GM12872 (cell line): ENCODE results near the gene SAG.

Source experiments
- CTCF ChIP-seq: IDR thresholded peaks from 3 replicates; pipeline ENCODE4 v1.5.1; 2011; ENCODE audit warnings: low read depth, mild to moderate bottlenecking, low read length, moderate library complexity; ENCODE audit not compliant: insufficient read depth

SAG gene

GRCh38 chr2:233342301-233342700, 34.7 kb downstream of the SAG start:
- no peak for TF ChIP-seq CTCF

GRCh38 chr2:233343171-233343705, 35.6 kb downstream of the SAG start:
- no peak for TF ChIP-seq CTCF

- TF ChIP-seq CTCF, result no peak
Measured at GRCh38 chr2:233346376-233346775, 38.8 kb downstream of the SAG start.

GRCh38 chr2:233346930-233347329, 39.3 kb downstream of the SAG start:
- TF ChIP-seq CTCF, result no peak

- no peak for TF ChIP-seq CTCF
Measured at GRCh38 chr2:233349005-233349998, 41.7 kb downstream of the SAG start.

GRCh38 chr2:233350708-233351107, 43.1 kb downstream of the SAG start:
- no peak for TF ChIP-seq CTCF

- TF ChIP-seq CTCF, result no peak
Measured at GRCh38 chr2:233351423-233351822, 43.8 kb downstream of the SAG start.
